Astrocyte (in vitro differentiated cells and primary cell): Measurements from ENCODE around the gene HOXA4. TPM values are rescaled to one million over a fixed set of nuclear protein-coding genes. Genes with fewer than 3 reads are reported as not detected.

Experiments used
- DNase-seq: peaks from one replicate; pipeline ENCODE4 v3.0.0-alpha.2; 2010; ENCODE audit warnings: low read depth
- FAIRE-seq: peaks from 2 replicates; lab custom pipeline; 2011; peaks lifted over from hg19 to GRCh38; lab: Jason Lieb, UNC
- H2AFZ ChIP-seq: 2 replicates; pipeline ENCODE4 v1.6.0; 2012; ENCODE audit warnings: low read depth, low read length, inconsistent platforms
- H3K27ac ChIP-seq: 2 replicates; pipeline ENCODE4 v1.5.1; 2011; ENCODE audit warnings: low read depth, low read length, inconsistent platforms
- H3K27me3 ChIP-seq: 2 replicates; pipeline ENCODE4 v1.6.0; 2011; ENCODE audit warnings: low read length, inconsistent platforms; ENCODE audit not compliant: insufficient read depth
- H3K36me3 ChIP-seq: 2 replicates; pipeline ENCODE4 v1.5.1; 2011; ENCODE audit warnings: low read length, inconsistent platforms; ENCODE audit not compliant: insufficient read depth
- H3K4me1 ChIP-seq: 2 replicates; pipeline ENCODE4 v1.5.1; 2011; ENCODE audit warnings: low read length, inconsistent platforms; ENCODE audit not compliant: insufficient read depth
- H3K4me2 ChIP-seq: 2 replicates; pipeline ENCODE4 v1.6.0; 2012; ENCODE audit warnings: low read length, inconsistent platforms
- H3K4me3 ChIP-seq: 2 replicates; pipeline ENCODE4 v1.5.1; 2011; ENCODE audit warnings: low read depth, mild to moderate bottlenecking, low read length, inconsistent platforms; ENCODE audit not compliant: insufficient read depth
- H3K79me2 ChIP-seq: 2 replicates; pipeline ENCODE4 v1.6.0; 2012; ENCODE audit warnings: mild to moderate bottlenecking, low read length, inconsistent platforms; ENCODE audit not compliant: insufficient read depth
- H3K9ac ChIP-seq: 2 replicates; pipeline ENCODE4 v1.6.0; 2012; ENCODE audit warnings: mild to moderate bottlenecking, low read length, inconsistent platforms
- H3K9me3 ChIP-seq: 2 replicates; pipeline ENCODE4 v1.5.1; 2012; ENCODE audit warnings: low read depth, mild to moderate bottlenecking, low read length, inconsistent platforms; ENCODE audit not compliant: insufficient read depth
- H4K20me1 ChIP-seq: 2 replicates; pipeline ENCODE4 v1.6.0; 2012; ENCODE audit warnings: low read length, inconsistent platforms; ENCODE audit not compliant: insufficient read depth
- H3K27ac Mint-ChIP-seq: one replicate; pipeline ENCODE4 v1.8.0; 2021; ENCODE audit warnings: mild to moderate bottlenecking, mixed read lengths; ENCODE audit not compliant: unreplicated experiment
- H3K27me3 Mint-ChIP-seq: one replicate; pipeline ENCODE4 v1.8.0; 2021; ENCODE audit warnings: low read depth, mixed read lengths; ENCODE audit not compliant: unreplicated experiment
- H3K36me3 Mint-ChIP-seq: one replicate; pipeline ENCODE4 v1.8.0; 2021; ENCODE audit warnings: low read depth, mixed read lengths; ENCODE audit not compliant: unreplicated experiment
- H3K4me1 Mint-ChIP-seq: one replicate; pipeline ENCODE4 v1.8.0; 2021; ENCODE audit warnings: low read depth, mixed read lengths; ENCODE audit not compliant: unreplicated experiment
- H3K4me3 Mint-ChIP-seq: one replicate; pipeline ENCODE4 v1.8.0; 2021; ENCODE audit warnings: mild to moderate bottlenecking, moderate library complexity, mixed read lengths; ENCODE audit not compliant: unreplicated experiment
- H3K9me3 Mint-ChIP-seq: one replicate; pipeline ENCODE4 v1.8.0; 2021; ENCODE audit warnings: mild to moderate bottlenecking, mixed read lengths; ENCODE audit not compliant: unreplicated experiment
- EZH2 ChIP-seq: IDR thresholded peaks from 2 replicates; pipeline ENCODE4 v1.6.1; 2012; ENCODE audit warnings: mild to moderate bottlenecking, low read length, inconsistent platforms; ENCODE audit not compliant: insufficient read depth
- total RNA-seq: library from RNA; stranded (reverse); gene quantifications from 2 replicates; pipeline ENCODE4 v1.2.1, GENCODE V29; 2021
- TF ChIP-seq, protein P1 (sequence below): IDR thresholded peaks from 2 replicates; pipeline ENCODE4 v1.5.1; 2011; ENCODE audit warnings: low read depth, mild to moderate bottlenecking, inconsistent platforms, low read length, moderate library complexity; ENCODE audit not compliant: insufficient read depth

The HOXA4 gene
- total RNA-seq, 1 donor from 2014 or later = not detected

GRCh38 chr7:27091941-27092818 lies 38.4 kb downstream of the HOXA4 start:
- Mint-ChIP-seq H3K27ac (no peak overlapping the region), H3K27me3 (peaks cover 91% of the 10 kb centered on the region), H3K9me3 (peaks cover 31% of the 10 kb centered on the region), H3K4me3 (no peak overlapping the region), H3K4me1 (no peaks in the 10 kb centered on the region), H3K36me3 (no peaks in the 10 kb centered on the region)
- H3K4me3 ChIP-seq = no peak overlapping the region
- TF ChIP-seq EZH2 = no peak
- TF ChIP-seq, protein P1, sequence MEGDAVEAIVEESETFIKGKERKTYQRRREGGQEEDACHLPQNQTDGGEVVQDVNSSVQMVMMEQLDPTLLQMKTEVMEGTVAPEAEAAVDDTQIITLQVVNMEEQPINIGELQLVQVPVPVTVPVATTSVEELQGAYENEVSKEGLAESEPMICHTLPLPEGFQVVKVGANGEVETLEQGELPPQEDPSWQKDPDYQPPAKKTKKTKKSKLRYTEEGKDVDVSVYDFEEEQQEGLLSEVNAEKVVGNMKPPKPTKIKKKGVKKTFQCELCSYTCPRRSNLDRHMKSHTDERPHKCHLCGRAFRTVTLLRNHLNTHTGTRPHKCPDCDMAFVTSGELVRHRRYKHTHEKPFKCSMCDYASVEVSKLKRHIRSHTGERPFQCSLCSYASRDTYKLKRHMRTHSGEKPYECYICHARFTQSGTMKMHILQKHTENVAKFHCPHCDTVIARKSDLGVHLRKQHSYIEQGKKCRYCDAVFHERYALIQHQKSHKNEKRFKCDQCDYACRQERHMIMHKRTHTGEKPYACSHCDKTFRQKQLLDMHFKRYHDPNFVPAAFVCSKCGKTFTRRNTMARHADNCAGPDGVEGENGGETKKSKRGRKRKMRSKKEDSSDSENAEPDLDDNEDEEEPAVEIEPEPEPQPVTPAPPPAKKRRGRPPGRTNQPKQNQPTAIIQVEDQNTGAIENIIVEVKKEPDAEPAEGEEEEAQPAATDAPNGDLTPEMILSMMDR = no peak
- FAIRE-seq (no peak), DNase-seq (no peak)
- peaks cover 79% of the 10 kb centered on the region for H3K27me3 ChIP-seq
- no peak overlapping the region for H3K9ac ChIP-seq
- H3K79me2 ChIP-seq = peaks cover 9% of the 10 kb centered on the region
- H3K4me1 ChIP-seq = no peaks in the 10 kb centered on the region
- H3K4me2 ChIP-seq = no peak overlapping the region
- H2AFZ ChIP-seq = no peak overlapping the region
- H3K27ac ChIP-seq = no peak overlapping the region
- H3K9me3 ChIP-seq = no peaks in the 10 kb centered on the region
- H4K20me1 ChIP-seq = peaks cover 2% of the 10 kb centered on the region
- no peaks in the 10 kb centered on the region for H3K36me3 ChIP-seq

- H3K36me3 Mint-ChIP-seq = no peaks in the 10 kb centered on the region
- no peak overlapping the region for H3K4me3 Mint-ChIP-seq
- no peak overlapping the region for H2AFZ ChIP-seq
- DNase-seq (no peak), FAIRE-seq (no peak)
- H3K4me2 ChIP-seq = no peak overlapping the region
- H3K9ac ChIP-seq = no peak overlapping the region
- no peaks in the 10 kb centered on the region for H3K4me1 ChIP-seq
- H3K27ac ChIP-seq = no peak overlapping the region
- peaks cover 93% of the 10 kb centered on the region for H3K27me3 Mint-ChIP-seq
- H3K4me1 Mint-ChIP-seq = no peaks in the 10 kb centered on the region
- H3K9me3 ChIP-seq = no peaks in the 10 kb centered on the region
- H3K27ac Mint-ChIP-seq = no peak overlapping the region
- no peaks in the 10 kb centered on the region for H4K20me1 ChIP-seq
- H3K27me3 ChIP-seq = peaks cover 72% of the 10 kb centered on the region
- peaks cover 30% of the 10 kb centered on the region for H3K9me3 Mint-ChIP-seq
- H3K4me3 ChIP-seq = no peak overlapping the region
- TF ChIP-seq, protein P1 = no peak
- no peaks in the 10 kb centered on the region for H3K79me2 ChIP-seq
- no peaks in the 10 kb centered on the region for H3K36me3 ChIP-seq
Observed at GRCh38 chr7:27091105-27091504, 39.5 kb downstream of the HOXA4 start.
